ENCODE data around the gene CBLL1.
A peak's percentile ranks its signal among the peaks of the same experiment; 100 is the strongest.

The CBLL1 gene, protein sequence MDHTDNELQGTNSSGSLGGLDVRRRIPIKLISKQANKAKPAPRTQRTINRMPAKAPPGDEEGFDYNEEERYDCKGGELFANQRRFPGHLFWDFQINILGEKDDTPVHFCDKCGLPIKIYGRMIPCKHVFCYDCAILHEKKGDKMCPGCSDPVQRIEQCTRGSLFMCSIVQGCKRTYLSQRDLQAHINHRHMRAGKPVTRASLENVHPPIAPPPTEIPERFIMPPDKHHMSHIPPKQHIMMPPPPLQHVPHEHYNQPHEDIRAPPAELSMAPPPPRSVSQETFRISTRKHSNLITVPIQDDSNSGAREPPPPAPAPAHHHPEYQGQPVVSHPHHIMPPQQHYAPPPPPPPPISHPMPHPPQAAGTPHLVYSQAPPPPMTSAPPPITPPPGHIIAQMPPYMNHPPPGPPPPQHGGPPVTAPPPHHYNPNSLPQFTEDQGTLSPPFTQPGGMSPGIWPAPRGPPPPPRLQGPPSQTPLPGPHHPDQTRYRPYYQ

DNA sequence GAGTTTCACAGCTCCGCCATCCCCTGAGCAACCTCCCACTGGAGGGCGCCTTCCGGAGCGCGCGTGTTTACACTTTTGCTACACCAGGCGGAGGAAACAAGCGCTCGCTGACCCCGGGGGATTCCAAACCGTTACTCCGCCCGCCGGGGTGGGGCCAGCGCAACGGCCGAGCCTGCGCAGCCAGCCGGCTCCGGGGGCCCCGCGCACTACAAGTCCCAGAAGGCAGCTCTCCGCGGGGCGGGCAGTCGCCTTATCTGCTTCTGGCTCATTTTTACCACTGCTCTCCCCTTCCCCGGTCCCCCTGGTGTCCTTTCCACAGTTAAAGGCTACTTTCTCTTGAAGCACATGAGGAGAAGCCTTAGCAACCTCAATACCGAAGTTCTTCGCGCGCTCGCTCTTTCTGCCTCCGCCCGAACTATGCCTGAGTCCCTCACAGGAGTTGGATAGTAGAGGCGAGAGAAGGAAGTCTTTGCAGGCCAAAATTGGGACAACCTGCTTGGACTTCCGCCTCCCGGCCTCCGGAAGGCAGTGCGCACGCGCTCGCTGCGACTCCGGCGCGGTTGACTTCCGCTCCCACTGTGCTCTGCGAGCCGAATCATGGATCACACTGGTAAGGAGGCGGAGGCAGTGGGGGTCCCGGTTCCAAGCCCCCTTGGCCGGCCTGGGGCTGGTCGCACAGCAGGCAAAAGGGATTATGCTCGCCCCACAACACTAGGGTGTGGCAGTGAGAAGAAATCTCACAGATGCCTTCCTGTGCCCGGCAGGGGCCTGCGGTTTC, at the start of gene CBLL1:
CBLL1 (plus strand) TSS at position 576 of the 778 bp plus-strand sequence; CDS start at position 598, 22 bp downstream.
- peak within 1 kb of the TSS; percentile 97 to 99 for H3K4me3 ChIP-seq (ENCODE audit: low read depth in 1 of 2, low read length in 2 of 2)
- no peaks in the 10 kb centered on the region for H3K27me3 ChIP-seq (ENCODE audit: low read depth, low read length)
- peak within 1 kb of the TSS; percentile 98 for H3K27ac ChIP-seq (ENCODE audit: low read length)
- no peaks in the 10 kb centered on the region for H3K9me3 ChIP-seq (ENCODE audit: control insufficient read depth in 1 of 2, low read length in 2 of 2)
- H3K36me3 ChIP-seq (ENCODE audit: control insufficient read depth in 1 of 2, insufficient read depth in 2 of 2, low read length in 2 of 2): peaks cover 0 to under 1% of the 10 kb centered on the region in 2 donors
- peaks cover 10 to 37% of the 10 kb centered on the region in 2 donors for H3K4me1 ChIP-seq (ENCODE audit: control insufficient read depth in 1 of 2, insufficient read depth in 2 of 2, low read length in 2 of 2)

DNA sequence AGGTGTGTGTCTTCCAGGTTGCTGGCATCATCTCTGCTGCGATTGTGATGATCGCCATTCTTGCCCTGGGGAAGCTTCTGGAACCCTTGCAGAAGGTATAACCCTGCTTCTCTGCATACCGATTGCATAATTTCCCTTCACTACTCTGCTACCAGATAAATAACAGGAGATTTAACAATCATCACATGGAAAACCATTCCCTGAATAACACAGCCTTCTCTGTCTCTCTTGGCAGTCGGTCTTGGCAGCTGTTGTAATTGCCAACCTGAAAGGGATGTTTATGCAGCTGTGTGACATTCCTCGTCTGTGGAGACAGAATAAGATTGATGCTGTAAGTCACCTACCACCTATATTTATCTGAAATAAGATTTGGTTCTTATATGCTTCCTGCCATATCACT, 49.6 kb upstream of the CBLL1 start:
- Histone ChIP-seq H3K27ac (ENCODE audit: low read length) (no peak overlapping the region), H3K4me1 (ENCODE audit: control insufficient read depth in 1 of 2, insufficient read depth in 2 of 2, low read length in 2 of 2) (peaks cover 0 to 19% of the 10 kb centered on the region in 2 donors), H3K9me3 (ENCODE audit: control insufficient read depth in 1 of 2, low read length in 2 of 2) (no peaks in the 10 kb centered on the region), H3K4me3 (ENCODE audit: low read depth in 1 of 2, low read length in 2 of 2) (no peak overlapping the region), H3K27me3 (ENCODE audit: low read depth, low read length) (no peaks in the 10 kb centered on the region), H3K36me3 (ENCODE audit: control insufficient read depth in 1 of 2, insufficient read depth in 2 of 2, low read length in 2 of 2) (no peaks in the 10 kb centered on the region)

DNA sequence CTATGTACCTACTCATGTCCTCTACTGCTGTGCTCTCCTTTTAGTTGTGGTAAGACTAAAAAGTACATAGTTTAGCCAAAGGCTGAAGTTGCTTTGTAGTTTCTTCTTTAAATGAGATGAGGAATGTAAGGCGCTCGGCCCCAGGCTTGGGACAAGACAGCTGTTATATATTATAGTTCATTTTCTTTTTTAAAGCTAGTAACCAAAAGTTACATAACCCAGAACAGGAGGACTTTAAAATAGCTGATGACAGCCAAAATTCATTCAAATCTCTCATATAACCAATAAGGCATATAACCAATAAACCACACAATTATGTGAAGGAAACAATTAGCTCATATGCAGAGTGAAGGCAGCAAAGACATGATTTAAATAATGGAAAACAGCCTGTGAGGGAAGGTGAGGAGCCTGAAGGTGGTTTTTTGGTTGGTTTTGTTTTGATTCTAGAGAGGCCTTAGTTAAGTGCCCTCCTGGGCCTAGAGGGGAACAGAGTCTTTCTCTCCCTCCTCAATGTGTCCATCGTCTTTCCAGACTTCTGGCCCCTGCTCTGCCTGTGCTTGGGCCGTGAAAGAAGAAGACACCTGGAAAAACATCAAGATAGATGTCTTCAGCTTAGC, 47.5 kb upstream of the CBLL1 start:
- Histone ChIP-seq H3K9me3 (ENCODE audit: control insufficient read depth in 1 of 2, low read length in 2 of 2) (no peaks in the 10 kb centered on the region), H3K36me3 (ENCODE audit: control insufficient read depth in 1 of 2, insufficient read depth in 2 of 2, low read length in 2 of 2) (no peaks in the 10 kb centered on the region), H3K4me3 (ENCODE audit: low read depth in 1 of 2, low read length in 2 of 2) (no peak overlapping the region), H3K27me3 (ENCODE audit: low read depth, low read length) (peaks cover 4% of the 10 kb centered on the region), H3K4me1 (ENCODE audit: control insufficient read depth in 1 of 2, insufficient read depth in 2 of 2, low read length in 2 of 2) (peaks cover 0 to 19% of the 10 kb centered on the region in 2 donors), H3K27ac (ENCODE audit: low read length) (no peak overlapping the region)

DNA sequence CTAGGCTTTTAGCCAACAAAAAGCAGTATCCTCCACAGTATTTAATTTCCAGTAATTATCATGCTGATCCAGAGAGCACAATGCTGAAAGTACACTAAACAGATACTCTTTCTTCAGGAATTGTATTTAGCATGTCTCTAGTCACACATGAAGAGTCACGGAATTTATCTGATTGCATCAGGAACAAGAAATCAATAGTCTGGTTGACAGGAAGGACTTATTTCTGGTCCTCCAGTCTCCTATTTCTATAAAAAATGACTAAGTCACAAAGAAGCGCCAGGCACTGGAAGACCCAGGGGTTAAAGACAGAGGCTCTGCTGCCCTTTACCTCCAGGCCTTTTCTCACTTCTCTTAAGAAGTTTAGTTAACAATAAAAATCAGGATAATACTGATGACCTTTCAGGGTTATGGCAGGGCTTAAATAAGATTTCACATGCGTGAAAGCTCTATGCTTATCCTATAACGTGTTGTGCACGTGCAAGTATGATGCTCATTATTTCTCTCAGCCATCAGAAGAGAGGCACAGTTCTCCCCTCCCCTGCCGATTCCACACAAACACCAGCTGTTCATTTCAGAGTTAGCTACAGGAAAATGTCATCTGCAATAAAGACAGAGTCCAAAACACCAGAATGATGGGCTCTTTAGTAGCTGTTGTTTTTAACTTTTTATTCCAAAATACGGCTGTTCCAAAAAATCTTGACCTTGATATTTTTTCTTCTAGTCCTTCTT, 46.5 kb upstream of the CBLL1 start:
- H3K9me3 ChIP-seq (ENCODE audit: control insufficient read depth in 1 of 2, low read length in 2 of 2): no peaks in the 10 kb centered on the region
- no peak overlapping the region for H3K4me3 ChIP-seq (ENCODE audit: low read depth in 1 of 2, low read length in 2 of 2)
- no peak overlapping the region for H3K27ac ChIP-seq (ENCODE audit: low read length)

DNA sequence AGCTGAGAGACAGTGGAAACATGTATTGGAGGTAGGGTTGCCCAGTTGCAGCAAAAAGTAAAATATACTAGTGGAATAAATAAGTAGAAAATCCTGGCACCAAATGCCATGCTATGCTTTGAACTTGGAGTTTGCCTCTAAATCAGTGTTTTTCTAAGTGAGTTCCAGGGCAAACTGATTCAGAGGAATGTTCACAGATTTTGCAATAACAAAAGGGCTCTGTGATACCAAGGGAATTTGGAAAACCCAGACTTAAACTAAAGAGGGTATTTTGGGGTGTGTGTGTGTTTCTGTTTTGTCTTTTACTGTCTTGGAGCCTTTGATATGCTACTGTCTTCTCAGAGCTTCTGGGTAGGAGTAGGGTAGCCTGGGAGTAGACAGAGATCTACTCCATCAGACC, 43.4 kb upstream of the CBLL1 start:
- Histone ChIP-seq H3K36me3 (ENCODE audit: control insufficient read depth in 1 of 2, insufficient read depth in 2 of 2, low read length in 2 of 2) (no peaks in the 10 kb centered on the region), H3K4me3 (ENCODE audit: low read depth in 1 of 2, low read length in 2 of 2) (no peak overlapping the region), H3K9me3 (ENCODE audit: control insufficient read depth in 1 of 2, low read length in 2 of 2) (no peaks in the 10 kb centered on the region), H3K4me1 (ENCODE audit: control insufficient read depth in 1 of 2, insufficient read depth in 2 of 2, low read length in 2 of 2) (no peaks in the 10 kb centered on the region), H3K27me3 (ENCODE audit: low read depth, low read length) (peaks cover 4% of the 10 kb centered on the region), H3K27ac (ENCODE audit: low read length) (no peak overlapping the region)

More for the DNA sequence above, 46.5 kb upstream of the CBLL1 start:
- H3K4me1 ChIP-seq (ENCODE audit: control insufficient read depth in 1 of 2, insufficient read depth in 2 of 2, low read length in 2 of 2): peaks cover 0 to 13% of the 10 kb centered on the region in 2 donors
- H3K27me3 ChIP-seq (ENCODE audit: low read depth, low read length): peaks cover 4% of the 10 kb centered on the region
- H3K36me3 ChIP-seq (ENCODE audit: control insufficient read depth in 1 of 2, insufficient read depth in 2 of 2, low read length in 2 of 2): no peaks in the 10 kb centered on the region

DNA sequence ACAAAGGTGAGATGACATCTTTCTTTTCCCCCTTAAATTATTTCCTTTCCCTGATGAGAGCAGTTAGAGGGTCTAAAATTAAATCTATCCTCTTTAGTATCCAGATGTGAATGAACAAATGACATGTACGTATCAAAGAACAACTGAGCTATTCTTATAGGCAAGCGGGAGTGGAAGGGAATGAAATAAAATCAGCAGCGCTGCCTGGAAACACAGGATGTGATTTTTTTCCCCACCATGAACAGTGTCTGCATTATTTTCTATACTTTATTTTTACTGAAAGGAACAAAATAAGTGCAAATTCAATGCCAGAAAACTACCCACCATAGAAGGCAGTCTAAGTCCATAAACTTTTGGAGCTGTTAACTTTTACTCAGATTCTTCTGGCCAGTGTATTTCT, 42.8 kb upstream of the CBLL1 start:
- Histone ChIP-seq H3K36me3 (ENCODE audit: control insufficient read depth in 1 of 2, insufficient read depth in 2 of 2, low read length in 2 of 2) (no peaks in the 10 kb centered on the region), H3K4me3 (ENCODE audit: low read depth in 1 of 2, low read length in 2 of 2) (no peak overlapping the region), H3K4me1 (ENCODE audit: control insufficient read depth in 1 of 2, insufficient read depth in 2 of 2, low read length in 2 of 2) (no peaks in the 10 kb centered on the region), H3K27ac (ENCODE audit: low read length) (no peak overlapping the region), H3K9me3 (ENCODE audit: control insufficient read depth in 1 of 2, low read length in 2 of 2) (no peaks in the 10 kb centered on the region), H3K27me3 (ENCODE audit: low read depth, low read length) (peaks cover 4% of the 10 kb centered on the region)

DNA sequence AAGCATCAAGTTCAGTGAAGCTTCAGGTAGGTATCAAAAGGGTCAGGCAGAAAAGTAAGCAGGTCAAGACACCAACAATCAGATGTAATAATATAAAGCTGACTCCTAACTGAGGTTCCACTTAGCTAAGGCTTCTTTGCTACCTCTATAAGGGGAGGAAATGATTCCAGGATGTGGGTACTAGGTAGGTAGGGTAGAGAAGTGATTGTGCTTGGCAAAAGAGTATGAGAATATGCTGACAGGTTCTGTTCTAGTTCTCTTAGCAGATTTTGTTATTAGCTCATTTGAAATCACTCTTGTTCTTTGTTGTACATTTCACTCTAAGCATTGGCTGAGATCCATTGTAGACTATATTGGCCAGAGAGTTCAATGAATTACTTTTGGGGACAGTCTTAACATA, 40.7 kb upstream of the CBLL1 start:
- H3K9me3 ChIP-seq (ENCODE audit: control insufficient read depth in 1 of 2, low read length in 2 of 2): no peaks in the 10 kb centered on the region
- no peak overlapping the region for H3K4me3 ChIP-seq (ENCODE audit: low read depth in 1 of 2, low read length in 2 of 2)
- H3K27ac ChIP-seq (ENCODE audit: low read length): no peak overlapping the region
- no peaks in the 10 kb centered on the region for H3K4me1 ChIP-seq (ENCODE audit: control insufficient read depth in 1 of 2, insufficient read depth in 2 of 2, low read length in 2 of 2)
- peaks cover 4% of the 10 kb centered on the region for H3K27me3 ChIP-seq (ENCODE audit: low read depth, low read length)
- no peaks in the 10 kb centered on the region for H3K36me3 ChIP-seq (ENCODE audit: control insufficient read depth in 1 of 2, insufficient read depth in 2 of 2, low read length in 2 of 2)

DNA sequence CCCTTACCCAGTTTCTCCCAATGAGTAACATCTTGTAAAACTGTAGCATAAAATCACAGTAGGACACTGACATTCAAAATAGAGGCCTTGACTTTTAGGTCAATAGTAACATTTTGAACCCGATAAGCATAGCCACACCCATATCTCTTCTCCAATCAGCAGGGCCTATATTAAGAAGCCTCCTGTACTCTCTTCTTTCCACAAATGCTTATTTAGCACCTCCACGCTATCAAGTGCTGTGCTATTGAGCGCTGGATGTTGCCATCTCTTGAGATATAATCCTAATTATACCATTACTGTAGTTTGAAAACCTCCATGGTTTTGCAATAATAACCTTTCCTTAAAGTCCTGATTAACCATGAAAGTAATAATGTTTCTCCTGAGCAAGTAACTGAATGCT, 40.1 kb upstream of the CBLL1 start:
- Histone ChIP-seq H3K4me3 (ENCODE audit: low read depth in 1 of 2, low read length in 2 of 2) (no peak overlapping the region), H3K4me1 (ENCODE audit: control insufficient read depth in 1 of 2, insufficient read depth in 2 of 2, low read length in 2 of 2) (no peaks in the 10 kb centered on the region), H3K36me3 (ENCODE audit: control insufficient read depth in 1 of 2, insufficient read depth in 2 of 2, low read length in 2 of 2) (no peaks in the 10 kb centered on the region), H3K27ac (ENCODE audit: low read length) (no peak overlapping the region), H3K9me3 (ENCODE audit: control insufficient read depth in 1 of 2, low read length in 2 of 2) (no peaks in the 10 kb centered on the region), H3K27me3 (ENCODE audit: low read depth, low read length) (peaks cover 4% of the 10 kb centered on the region)

DNA sequence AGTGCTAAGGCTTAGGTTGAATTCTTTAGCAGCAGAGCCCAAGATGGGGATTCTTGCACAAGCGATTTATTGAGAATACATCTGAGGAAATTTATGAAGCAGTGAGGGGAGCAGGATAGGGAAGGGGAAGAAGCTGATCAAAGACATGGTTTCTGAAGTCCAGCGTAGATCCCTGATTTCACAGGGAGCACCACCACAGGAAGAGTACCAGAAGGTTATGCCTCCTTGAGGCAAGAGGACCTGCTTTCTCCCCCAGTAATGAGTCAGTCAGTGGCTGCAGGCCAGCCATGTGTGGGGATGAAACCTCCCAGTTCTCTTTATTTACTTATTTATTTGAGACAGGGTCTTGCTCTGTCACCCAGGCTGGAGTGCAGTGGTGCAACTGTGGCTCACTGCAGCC, 35.0 kb upstream of the CBLL1 start:
- Histone ChIP-seq H3K27ac (ENCODE audit: low read length) (no peak overlapping the region), H3K4me1 (ENCODE audit: control insufficient read depth in 1 of 2, insufficient read depth in 2 of 2, low read length in 2 of 2) (no peaks in the 10 kb centered on the region), H3K27me3 (ENCODE audit: low read depth, low read length) (no peaks in the 10 kb centered on the region), H3K4me3 (ENCODE audit: low read depth in 1 of 2, low read length in 2 of 2) (no peak overlapping the region), H3K9me3 (ENCODE audit: control insufficient read depth in 1 of 2, low read length in 2 of 2) (no peaks in the 10 kb centered on the region), H3K36me3 (ENCODE audit: control insufficient read depth in 1 of 2, insufficient read depth in 2 of 2, low read length in 2 of 2) (no peaks in the 10 kb centered on the region)

DNA sequence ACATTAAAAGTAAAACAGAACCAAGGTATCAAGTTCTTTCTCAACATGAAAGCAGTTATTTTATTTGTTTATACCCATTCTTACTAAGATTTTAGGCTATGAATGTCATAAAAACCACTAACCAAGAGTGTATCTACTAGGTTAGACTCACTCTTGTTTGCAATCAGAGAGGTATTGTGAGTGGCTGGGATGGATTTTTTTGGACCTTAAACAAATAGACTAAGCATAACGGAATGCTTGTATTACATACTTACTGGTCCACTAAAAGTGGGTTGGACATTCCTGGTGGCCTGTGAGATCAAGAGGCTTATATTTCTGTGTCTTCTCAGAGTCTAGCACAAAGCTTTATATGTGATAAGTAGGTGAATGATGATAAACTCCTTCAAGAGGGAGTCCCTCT, 32.6 kb upstream of the CBLL1 start:
- Histone ChIP-seq H3K36me3 (ENCODE audit: control insufficient read depth in 1 of 2, insufficient read depth in 2 of 2, low read length in 2 of 2) (no peaks in the 10 kb centered on the region), H3K4me1 (ENCODE audit: control insufficient read depth in 1 of 2, insufficient read depth in 2 of 2, low read length in 2 of 2) (no peaks in the 10 kb centered on the region), H3K27me3 (ENCODE audit: low read depth, low read length) (no peaks in the 10 kb centered on the region), H3K9me3 (ENCODE audit: control insufficient read depth in 1 of 2, low read length in 2 of 2) (no peaks in the 10 kb centered on the region), H3K27ac (ENCODE audit: low read length) (no peak overlapping the region), H3K4me3 (ENCODE audit: low read depth in 1 of 2, low read length in 2 of 2) (no peak overlapping the region)

DNA sequence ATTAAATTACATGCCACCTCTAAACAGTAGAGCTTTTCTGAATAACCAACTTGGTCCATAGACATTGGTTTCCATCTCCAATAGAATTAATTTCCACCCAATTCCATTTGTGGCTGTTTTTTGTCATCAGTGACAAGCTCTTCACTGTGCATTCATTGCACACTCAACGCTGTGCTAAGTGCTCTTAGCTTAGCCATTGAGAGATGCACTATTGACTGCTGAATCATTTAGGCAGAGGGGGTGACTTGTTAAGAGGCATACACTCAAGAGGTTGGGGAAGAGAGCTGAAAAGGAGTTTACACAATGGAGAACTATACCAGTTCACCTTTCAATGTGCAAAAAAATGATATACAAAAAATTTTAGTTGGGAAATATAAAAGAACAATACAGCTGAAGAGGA, 31.9 kb upstream of the CBLL1 start:
- no peak overlapping the region for H3K4me3 ChIP-seq (ENCODE audit: low read depth in 1 of 2, low read length in 2 of 2)
- H3K9me3 ChIP-seq (ENCODE audit: control insufficient read depth in 1 of 2, low read length in 2 of 2): no peaks in the 10 kb centered on the region
- H3K4me1 ChIP-seq (ENCODE audit: control insufficient read depth in 1 of 2, insufficient read depth in 2 of 2, low read length in 2 of 2): no peaks in the 10 kb centered on the region
- no peaks in the 10 kb centered on the region for H3K36me3 ChIP-seq (ENCODE audit: control insufficient read depth in 1 of 2, insufficient read depth in 2 of 2, low read length in 2 of 2)
- no peak overlapping the region for H3K27ac ChIP-seq (ENCODE audit: low read length)
- H3K27me3 ChIP-seq (ENCODE audit: low read depth, low read length): no peaks in the 10 kb centered on the region

Measured in muscle layer of duodenum (tissue), 2 donors.